HCT116 (cell line): ENCODE data around the gene CRACR2A. TPM values are rescaled to one million over a fixed set of nuclear protein-coding genes. Genes with fewer than 3 reads are reported as not detected.

ENCODE experiments used
- ATAC-seq: fragments of 200-7000 bp; cut with Tn5 transposase; 2 replicates; pipeline ENCODE4 v1.9.1; 2020; ENCODE audit warnings: mild to moderate bottlenecking, moderate library complexity
- BruUV-seq: library from RNA; stranded (reverse); fragments of 400-500 nt; replicated peaks from 2 replicates; lab custom pipeline; 2021; lab: Mats Ljungman, UMichigan
- CTCF ChIA-PET: fragments of 300-600 bp; sonication (Branson Sonifier 250); formaldehyde crosslinking; loops from one replicate; lab custom pipeline; 2021; ENCODE audit warnings: antibody characterized with exemption; lab: Charles Lee
- POLR2A ChIA-PET: fragments of 300-600, 350-600 bp; sonication (Branson Sonifier 250); formaldehyde crosslinking; loops from one replicate; lab custom pipeline; 2021; ENCODE audit warnings: antibody characterized with exemption; lab: Charles Lee
- RAD21 ChIA-PET, 2 experiments: fragments of 300-600 bp; sonication (Branson Sonifier 250); formaldehyde crosslinking; loops; one replicate each; lab custom pipeline; 2023; ENCODE audit warnings: low total read pairs in 2 of 2; ENCODE audit not compliant: uncharacterized antibody in 2 of 2, unreplicated experiment in 2 of 2, low non-redundant PET in 1 of 2; lab: Charles Lee
- DNase-seq: peaks from one replicate; pipeline ENCODE4 v3.0.0-alpha.2; 2010; ENCODE audit warnings: low read depth, low spot score
- H2AFZ ChIP-seq: fragments of 200-600 bp; shearing (Covaris generic), sonication (generic); 2 replicates; pipeline ENCODE4 v1.6.1; 2017; ENCODE audit warnings: low read depth, mixed run types, mixed read lengths, antibody characterized with exemption, low read length; ENCODE audit not compliant: poor library complexity, severe bottlenecking
- H3K27ac ChIP-seq: 2 replicates; pipeline ENCODE4 v1.5.1; 2012; ENCODE audit warnings: low read depth, low read length
- H3K27me3 ChIP-seq: fragments of 200-600 bp; sonication (generic); 2 replicates; pipeline ENCODE4 v1.6.1; 2016; ENCODE audit warnings: mixed run types, low read length, mixed read lengths; ENCODE audit not compliant: insufficient read depth
- H3K36me3 ChIP-seq, 2 experiments: fragments of 200-500 bp in 1 of 2; fragments of 200-600 bp in 1 of 2; sonication (Bioruptor generic) in 1 of 2; sonication (generic) in 1 of 2; 2 replicates each; pipeline versions ENCODE4 v1.5.1 to v1.6.1; 2014 to 2016; ENCODE audit warnings: low read length in 2 of 2, inconsistent platforms in 1 of 2, mixed read lengths in 1 of 2, mixed run types in 1 of 2; ENCODE audit not compliant: insufficient read depth in 2 of 2, control insufficient read depth in 1 of 2
- H3K4me1 ChIP-seq, 2 experiments: fragments of 200-600 bp in 1 of 2; sonication (generic) in 1 of 2; 2 replicates each; pipeline versions ENCODE4 v1.5.1 to v1.6.1; 2012 to 2017; ENCODE audit warnings: low read length in 2 of 2, inconsistent platforms in 1 of 2, mild to moderate bottlenecking in 1 of 2, mixed read lengths in 1 of 2, mixed run types in 1 of 2, moderate library complexity in 1 of 2; ENCODE audit not compliant: insufficient read depth in 2 of 2, control insufficient read depth in 1 of 2
- H3K4me2 ChIP-seq: fragments of 200-600 bp; sonication (generic); 2 replicates; pipeline ENCODE4 v1.6.1; 2017; ENCODE audit warnings: mixed run types, low read length, mixed read lengths
- H3K4me3 ChIP-seq, 2 experiments: fragments of 200-600 bp in 1 of 2; sonication (generic) in 1 of 2; replicated peaks in 1 of 2; 2 replicates each; pipeline ENCODE4 v1.5.1; 2011 to 2016; ENCODE audit warnings: low read length in 2 of 2, control low read depth in 1 of 2, low read depth in 1 of 2, mild to moderate bottlenecking in 1 of 2, mixed read lengths in 1 of 2, mixed run types in 1 of 2
- H3K79me2 ChIP-seq: fragments of 200-600 bp; sonication (generic); 2 replicates; pipeline ENCODE4 v1.6.1; 2017; ENCODE audit warnings: mild to moderate bottlenecking, mixed run types, low read length, moderate library complexity, mixed read lengths; ENCODE audit not compliant: insufficient read depth
- H3K9ac ChIP-seq: fragments of 200-600 bp; sonication (generic); 2 replicates; pipeline ENCODE4 v1.6.1; 2016; ENCODE audit warnings: low read length, mixed read lengths
- H3K9me2 ChIP-seq: fragments of 200-600 bp; sonication (generic), shearing (Covaris generic); 2 replicates; pipeline ENCODE4 v1.6.1; 2017; ENCODE audit warnings: mixed run types, mild to moderate bottlenecking, moderate library complexity; ENCODE audit not compliant: insufficient read depth
- H3K9me3 ChIP-seq, 2 experiments: fragments of 200-500 bp in 1 of 2; fragments of 200-600 bp in 1 of 2; sonication (Bioruptor generic) in 1 of 2; sonication (generic) in 1 of 2; 2 replicates each; pipeline ENCODE4 v1.6.1; 2014 to 2017; ENCODE audit warnings: low read length in 2 of 2, mixed read lengths in 2 of 2, inconsistent platforms in 1 of 2, low read depth in 1 of 2, mild to moderate bottlenecking in 1 of 2, mixed run types in 1 of 2, moderate library complexity in 1 of 2; ENCODE audit not compliant: control insufficient read depth in 1 of 2, insufficient read depth in 1 of 2
- H4K20me1 ChIP-seq: fragments of 200-600 bp; sonication (generic), shearing (Covaris generic); 2 replicates; pipeline ENCODE4 v1.6.1; 2017; ENCODE audit warnings: mixed run types, mild to moderate bottlenecking, moderate library complexity; ENCODE audit not compliant: insufficient read depth
- ATF3 ChIP-seq: IDR thresholded peaks from 2 replicates; pipeline ENCODE4 v1.6.1; 2012
- CEBPB ChIP-seq: IDR thresholded peaks from 2 replicates; pipeline ENCODE4 v1.6.1; 2012; ENCODE audit warnings: low read depth
- CTCF ChIP-seq, 3 experiments: fragments of 200-600 bp in 1 of 3; sonication (generic) in 1 of 3; IDR thresholded peaks in 2 of 3; conservative IDR thresholded peaks in 1 of 3; 2 replicates each; pipeline ENCODE4 v1.5.1; 2012 to 2017; ENCODE audit warnings: low read depth in 2 of 3, low read length in 2 of 3, antibody characterized with exemption in 1 of 3, borderline replicate concordance in 1 of 3, control low read depth in 1 of 3, mild to moderate bottlenecking in 1 of 3, mixed read lengths in 1 of 3, mixed run types in 1 of 3, moderate library complexity in 1 of 3; ENCODE audit not compliant: insufficient read depth in 1 of 3
- EZH2 ChIP-seq: fragments of 200-600 bp; sonication (generic); IDR thresholded peaks from 2 replicates; pipeline ENCODE4 v1.6.1; 2017; ENCODE audit warnings: antibody characterized with exemption, mixed run types
- JUND ChIP-seq: IDR thresholded peaks from 2 replicates; pipeline ENCODE4 v1.6.1; 2012
- POLR2A ChIP-seq: IDR thresholded peaks from 2 replicates; pipeline ENCODE4 v1.7.0; 2011; ENCODE audit warnings: borderline replicate concordance; ENCODE audit not compliant: insufficient read depth, insufficient read length; ENCODE audit errors: extremely low read depth
- POLR2AphosphoS5 ChIP-seq: IDR thresholded peaks from 2 replicates; pipeline ENCODE4 v1.6.1; 2011; ENCODE audit warnings: mild to moderate bottlenecking, low read depth, low read length, moderate library complexity
- SP1 ChIP-seq: IDR thresholded peaks from 2 replicates; pipeline ENCODE4 v1.6.1; 2012; ENCODE audit warnings: low read depth
- SRF ChIP-seq: IDR thresholded peaks from 2 replicates; pipeline ENCODE4 v1.6.1; 2012; ENCODE audit warnings: low read depth
- TCF7L2 ChIP-seq: IDR thresholded peaks from 2 replicates; pipeline ENCODE4 v1.7.0; 2011; ENCODE audit warnings: borderline replicate concordance, inconsistent platforms; ENCODE audit not compliant: insufficient read depth, insufficient read length; ENCODE audit errors: extremely low read depth
- ZBTB33 ChIP-seq: IDR thresholded peaks from 2 replicates; pipeline ENCODE4 v1.6.1; 2011; ENCODE audit warnings: mild to moderate bottlenecking, low read length, moderate library complexity; ENCODE audit not compliant: insufficient replicate concordance; ENCODE audit errors: extremely low read depth
- ZFX ChIP-seq: fragments of 450-650 bp; IDR thresholded peaks from 2 replicates; pipeline ENCODE4 v1.6.1; 2017
- intact Hi-C: fragments of 100-400 bp; cut with micrococcal nuclease; formaldehyde crosslinking; loops from 2 replicates; pipeline ENCODE4 v1.10.0; 2022
- total RNA-seq: library from RNA; stranded (reverse); gene quantifications from one replicate; pipeline ENCODE4 v1.2.1, GENCODE V29; 2021; ENCODE audit not compliant: unreplicated experiment

Gene CRACR2A
- total RNA-seq, 1 experiment from 2014 or later, result 18.4 TPM

GRCh38 chr12:3603576-3603975 lies 149.3 kb downstream of the CRACR2A start:
- DNase-seq, result no peak
- ChIA-PET RAD21 (no interaction called here), CTCF (no interaction called here), POLR2A (no interaction called here)
- BruUV-seq, result no TSS peak
- H3K9ac ChIP-seq, result no peak overlapping the region
- no peaks in the 10 kb centered on the region for H3K9me2 ChIP-seq
- H3K4me2 ChIP-seq, result no peak overlapping the region
- no peak overlapping the region for H3K4me3 ChIP-seq
- intact Hi-C loops, result loop anchor here (1.0 kb wide), 1 partner anchor 38 kb away; no protein-coding TSS in a partner anchor
- no peaks in the 10 kb centered on the region for H4K20me1 ChIP-seq
- no peaks in the 10 kb centered on the region; the same call in 1 of the 2 replicates for H3K27me3 ChIP-seq
- no peak for TF ChIP-seq POLR2A
- TF ChIP-seq CTCF (IDR thresholded peaks at IDR 0.05 in 2 of 3, conservative IDR thresholded peaks at IDR 0.05 in 1 of 3; ENCODE audit: borderline replicate concordance in 1 of 3, insufficient read depth in 1 of 3, low read depth in 2 of 3, low read length in 2 of 3), result no peak
- no peak for TF ChIP-seq ZFX
- no peak for TF ChIP-seq EZH2
- TF ChIP-seq ZBTB33, result no peak
- no peak for TF ChIP-seq ATF3
- TF ChIP-seq CEBPB, result no peak
- no peak for TF ChIP-seq JUND
- TF ChIP-seq POLR2AphosphoS5, result no peak
- no peak for TF ChIP-seq SRF
- TF ChIP-seq SP1, result no peak
- TF ChIP-seq TCF7L2, result no peak
- TF ChIP-seq, all 23 proteins: peak for 0
- no peaks in the 10 kb centered on the region for H3K4me1 ChIP-seq
- no peaks in the 10 kb centered on the region for H3K36me3 ChIP-seq
- no peaks in the 10 kb centered on the region for H3K9me3 ChIP-seq
- ATAC-seq, result no peak
- no peaks in the 10 kb centered on the region for H3K79me2 ChIP-seq
- no peak overlapping the region for H3K27ac ChIP-seq
- H2AFZ ChIP-seq, result no peak overlapping the region
